Adipose tissue (tissue), 3 donors: ENCODE measurements around the gene DLL1. TPM values are rescaled to one million over a fixed set of nuclear protein-coding genes. Genes with fewer than 3 reads are reported as not detected.
A peak's percentile ranks its signal among the peaks of the same experiment; 100 is the strongest.
"Not testable (repeated sequence)": the region's sequence is repeated elsewhere in the genome, so short reads cannot be mapped to it uniquely, and the experiment has no call there.

Experiments
- H3K27ac ChIP-seq: one replicate; pipeline ENCODE4 v1.5.1; 2013; ENCODE audit warnings: low read depth, low read length
- WGBS, 3 donors: extraction: QIAGEN DNeasy Blood & Tissue Kit; methylation state at CpG; one replicate each; pipeline ENCODE4 v1.1.7; 2013; 5-methylcytosine and 5-hydroxymethylcytosine counted together
- polyA plus RNA-seq, 3 donors: library from polyadenylated mRNA; stranded (reverse); fragments of 200-250 nt; gene quantifications; one replicate each; pipeline ENCODE4 v1.2.3, GENCODE V29; 2013
- donor health status: healthy with polysubstance abuse.
- donor health status: Bipolar disorder and iron deficiency.
- donor health status: healthy.

Gene DLL1
- polyA plus RNA-seq = 10 to 100 TPM in 1 of 3 donors, 1 to 10 TPM in 2; 7.0 to 13.4 (median 8.2) TPM

GRCh38 chr6:170290296-170291128, at the start of gene DLL1:
DLL1 (minus strand) TSS chr6:170291078; CDS start chr6:170290139, 939 bp downstream.
- H3K27ac ChIP-seq = no peak within 1 kb of the TSS
- WGBS, 3 donors = 0 to 1% (median 0%) methylated on average over 72 to 83 of the region's 83 CpGs

- 97 to 98% (median 97%) methylated on average over 3 of the region's 3 CpGs for WGBS, 3 donors
- H3K27ac ChIP-seq = not testable (repeated sequence)
Measured at GRCh38 chr6:170335199-170335598, 44.3 kb upstream of the DLL1 start.

- H3K27ac ChIP-seq = no peak overlapping the region
- 84 to 90% (median 86%) methylated on average over 8 of the region's 8 CpGs for WGBS, 3 donors
Measured at GRCh38 chr6:170329321-170329720, 38.4 kb upstream of the DLL1 start.

GRCh38 chr6:170317718-170318117, 26.8 kb upstream of the DLL1 start:
- no peak overlapping the region for H3K27ac ChIP-seq
- WGBS, 3 donors = 44 to 77% (median 49%) methylated on average over 5 of the region's 5 CpGs

GRCh38 chr6:170317076-170317475, 26.2 kb upstream of the DLL1 start:
- WGBS, 3 donors = 15 to 75% (median 74%) methylated on average over 1 of the region's 1 CpG
- H3K27ac ChIP-seq = no peak overlapping the region

- 89 to 96% (median 95%) methylated on average over 4 of the region's 4 CpGs for WGBS, 3 donors
- no peak overlapping the region for H3K27ac ChIP-seq
Measured at GRCh38 chr6:170316071-170316470, 25.2 kb upstream of the DLL1 start.

GRCh38 chr6:170314983-170315382, 24.1 kb upstream of the DLL1 start:
- 83 to 86% (median 84%) methylated on average over 5 of the region's 5 CpGs for WGBS, 3 donors
- H3K27ac ChIP-seq = no peak overlapping the region

- 82 to 92% (median 89%) methylated on average over 6 of the region's 6 CpGs for WGBS, 3 donors
Measured at GRCh38 chr6:170313716-170314295, 22.9 kb upstream of the DLL1 start.

GRCh38 chr6:170312876-170313275, 22.0 kb upstream of the DLL1 start:
- 83 to 95% (median 91%) methylated on average over 2 of the region's 2 CpGs for WGBS, 3 donors
- no peak overlapping the region for H3K27ac ChIP-seq

More at GRCh38 chr6:170313716-170314295, 22.9 kb upstream of the DLL1 start:
- no peak overlapping the region for H3K27ac ChIP-seq

- WGBS, 3 donors = 74 to 87% (median 83%) methylated on average over 5 of the region's 5 CpGs
- no peak overlapping the region for H3K27ac ChIP-seq
Measured at GRCh38 chr6:170311696-170312095, 20.8 kb upstream of the DLL1 start.

- 85 to 98% (median 94%) methylated on average over 1 of the region's 1 CpG for WGBS, 3 donors
- no peak overlapping the region for H3K27ac ChIP-seq
Measured at GRCh38 chr6:170308761-170309160, 17.9 kb upstream of the DLL1 start.

GRCh38 chr6:170307080-170307545, 16.2 kb upstream of the DLL1 start:
- WGBS, 3 donors = 7 to 8% (median 7%) methylated on average over 15 of the region's 15 CpGs
- peak overlapping the region; percentile 76 for H3K27ac ChIP-seq

- peak within 1 kb of the TSS; percentile 76 for H3K27ac ChIP-seq
- 0% methylated on average over 80 to 97 of the region's 97 CpGs for WGBS, 3 donors
Measured at GRCh38 chr6:170306324-170307079, 15.6 kb upstream of the DLL1 start, which contains the start of gene FAM120B. FAM120B (plus strand) TSS chr6:170306758; CDS start chr6:170317391, 10,633 bp downstream.

- 9 to 14% (median 13%) methylated on average over 23 to 29 of the region's 29 CpGs for WGBS, 3 donors
- no peak overlapping the region for H3K27ac ChIP-seq
Measured at GRCh38 chr6:170305805-170306323, 15.0 kb upstream of the DLL1 start.

- no peak overlapping the region for H3K27ac ChIP-seq
- 93 to 100% (median 100%) methylated on average over 1 of the region's 1 CpG for WGBS, 3 donors
Measured at GRCh38 chr6:170301184-170301583, 10.3 kb upstream of the DLL1 start.

GRCh38 chr6:170298688-170299087, 7.8 kb upstream of the DLL1 start:
- 84 to 89% (median 89%) methylated on average over 1 of the region's 1 CpG for WGBS, 3 donors
- H3K27ac ChIP-seq = no peak overlapping the region

- whole genome bisulfite sequencing, 3 donors = 38 to 67% (median 59%) methylated on average over 11 of the region's 11 CpGs
- no peak overlapping the region for H3K27ac ChIP-seq
Measured at GRCh38 chr6:170297576-170298330, 6.9 kb upstream of the DLL1 start.
